Measurements from ENCODE around the gene STOML1. TPM values are rescaled to one million over a fixed set of nuclear protein-coding genes. Genes with fewer than 3 reads are reported as not detected.

STOML1 gene
- total and polyA plus RNA-seq, 2 experiments from 2014 or later: 14.2 to 21.0 TPM

- H2AFZ ChIP-seq: no peak overlapping the region
- no peaks in the 10 kb centered on the region for H3K4me1 ChIP-seq (ENCODE audit: insufficient read depth)
- TF ChIP-seq EZH2 (IDR thresholded peaks at IDR 0.05; ENCODE audit: borderline replicate concordance) (no peak), CTCF (IDR thresholded peaks at IDR 0.05; ENCODE audit: poor library complexity) (no peak), EZH2phosphoT487 (IDR thresholded peaks at IDR 0.05; ENCODE audit: low read depth, severe bottlenecking, unreplicated experiment) (no peak)
- no peaks in the 10 kb centered on the region for H4K20me1 ChIP-seq (ENCODE audit: insufficient read depth, poor library complexity, severe bottlenecking)
- H3K27ac ChIP-seq: no peak overlapping the region
- WGBS (ENCODE audit: low lambda C conversion rate, missing lambda C conversion rate): 87% methylated on average over 3 of the region's 3 CpGs
- H3K9me3 ChIP-seq (ENCODE audit: low read depth): no peaks in the 10 kb centered on the region
- H3K9me2 ChIP-seq (replicated peaks; ENCODE audit: insufficient read depth): no peaks in the 10 kb centered on the region
- H3K4me3 ChIP-seq: no peak overlapping the region
- DNase-seq (ENCODE audit: low spot score): no peak
- no peaks in the 10 kb centered on the region for H3K27me3 ChIP-seq
- H3K36me3 ChIP-seq (replicated peaks; ENCODE audit: insufficient read depth, low read depth): no peaks in the 10 kb centered on the region
- H3K4me2 ChIP-seq: no peak overlapping the region
- no peaks in the 10 kb centered on the region for H3K79me2 ChIP-seq
Observed at GRCh38 chr15:74027688-74028087, 35.6 kb upstream of the STOML1 start.

- Histone ChIP-seq H3K79me2 (peaks cover 2% of the 10 kb centered on the region), H3K4me1 (ENCODE audit: insufficient read depth) (no peaks in the 10 kb centered on the region), H4K20me1 (ENCODE audit: insufficient read depth, poor library complexity, severe bottlenecking) (no peaks in the 10 kb centered on the region), H3K36me3 (replicated peaks; ENCODE audit: insufficient read depth, low read depth) (no peaks in the 10 kb centered on the region), H3K27me3 (no peaks in the 10 kb centered on the region), H3K27ac (no peak overlapping the region), H3K9me2 (replicated peaks; ENCODE audit: insufficient read depth) (no peaks in the 10 kb centered on the region), H3K9me3 (ENCODE audit: low read depth) (no peaks in the 10 kb centered on the region), H2AFZ (no peak overlapping the region), H3K4me2 (no peak overlapping the region), H3K4me3 (no peak overlapping the region)
- TF ChIP-seq EZH2phosphoT487 (IDR thresholded peaks at IDR 0.05; ENCODE audit: low read depth, severe bottlenecking, unreplicated experiment) (no peak), EZH2 (IDR thresholded peaks at IDR 0.05; ENCODE audit: borderline replicate concordance) (no peak), CTCF (IDR thresholded peaks at IDR 0.05; ENCODE audit: poor library complexity) (no peak)
- DNase-seq (ENCODE audit: low spot score): no peak
- 93% methylated on average over 5 of the region's 5 CpGs for WGBS (ENCODE audit: low lambda C conversion rate, missing lambda C conversion rate)
Observed at GRCh38 chr15:74025436-74025835, 33.3 kb upstream of the STOML1 start.

- DNase-seq (ENCODE audit: low spot score): no peak
- peaks cover 6% of the 10 kb centered on the region for H3K79me2 ChIP-seq
- H3K4me1 ChIP-seq (ENCODE audit: insufficient read depth): no peaks in the 10 kb centered on the region
- H3K9me2 ChIP-seq (replicated peaks; ENCODE audit: insufficient read depth): no peaks in the 10 kb centered on the region
- H3K4me3 ChIP-seq: no peak overlapping the region
- no peak overlapping the region for H2AFZ ChIP-seq
- H3K27ac ChIP-seq: no peak overlapping the region
- no peak for TF ChIP-seq EZH2 (IDR thresholded peaks at IDR 0.05; ENCODE audit: borderline replicate concordance)
- TF ChIP-seq EZH2phosphoT487 (IDR thresholded peaks at IDR 0.05; ENCODE audit: low read depth, severe bottlenecking, unreplicated experiment): no peak
- TF ChIP-seq CTCF (IDR thresholded peaks at IDR 0.05; ENCODE audit: poor library complexity): no peak
- H4K20me1 ChIP-seq (ENCODE audit: insufficient read depth, poor library complexity, severe bottlenecking): no peaks in the 10 kb centered on the region
- 88% methylated on average over 2 of the region's 2 CpGs for WGBS (ENCODE audit: low lambda C conversion rate, missing lambda C conversion rate)
- H3K4me2 ChIP-seq: no peak overlapping the region
- no peaks in the 10 kb centered on the region for H3K36me3 ChIP-seq (replicated peaks; ENCODE audit: insufficient read depth, low read depth)
- no peaks in the 10 kb centered on the region for H3K9me3 ChIP-seq (ENCODE audit: low read depth)
- no peaks in the 10 kb centered on the region for H3K27me3 ChIP-seq
Observed at GRCh38 chr15:74024687-74025086, 32.6 kb upstream of the STOML1 start.
